Neural cell (in vitro differentiated cells): ENCODE results near the gene DNAJC8. TPM values are rescaled to one million over a fixed set of nuclear protein-coding genes. Genes with fewer than 3 reads are reported as not detected.

ENCODE experiments used
- H2AFZ ChIP-seq: fragments of 200-600, 300-800 bp; sonication (generic), shearing (Covaris generic); 2 replicates; pipeline ENCODE4 v1.6.0; 2014; ENCODE audit warnings: low read depth, mild to moderate bottlenecking, antibody characterized with exemption, low read length, moderate library complexity
- H3F3A ChIP-seq: fragments of 200-600 bp; shearing (Covaris generic); 2 replicates; pipeline ENCODE4 v1.6.1; 2016; ENCODE audit warnings: mild to moderate bottlenecking, moderate library complexity, mixed read lengths, antibody characterized with exemption, low read length; ENCODE audit not compliant: insufficient read depth, poor library complexity, severe bottlenecking
- H3K27ac ChIP-seq: fragments of 200-600, 300-800 bp; sonication (generic), shearing (Covaris generic); 2 replicates; pipeline ENCODE4 v1.5.1; 2014; ENCODE audit warnings: mild to moderate bottlenecking, low read length, moderate library complexity
- H3K27me3 ChIP-seq: fragments of 300-800, 200-600 bp; sonication (generic), shearing (Covaris generic); 2 replicates; pipeline ENCODE4 v1.6.0; 2014; ENCODE audit warnings: mild to moderate bottlenecking, low read depth, low read length, moderate library complexity; ENCODE audit not compliant: insufficient read depth
- H3K36me3 ChIP-seq: fragments of 300-800, 200-600 bp; sonication (generic), shearing (Covaris generic); 2 replicates; pipeline ENCODE4 v1.5.1; 2014; ENCODE audit warnings: mild to moderate bottlenecking, antibody characterized with exemption, low read length, moderate library complexity; ENCODE audit not compliant: insufficient read depth
- H3K4me2 ChIP-seq: fragments of 300-800, 200-600 bp; sonication (generic), shearing (Covaris generic); 2 replicates; pipeline ENCODE4 v1.6.0; 2014; ENCODE audit warnings: mild to moderate bottlenecking, low read length
- H3K4me3 ChIP-seq: fragments of 300-800, 200-600 bp; sonication (generic), shearing (Covaris generic); 2 replicates; pipeline ENCODE4 v1.5.1; 2014; ENCODE audit warnings: mild to moderate bottlenecking, low read length, moderate library complexity
- H3K79me2 ChIP-seq: fragments of 200-600 bp; shearing (Covaris generic); replicated peaks from 2 replicates; pipeline ENCODE4 v1.6.0; 2014; ENCODE audit warnings: mild to moderate bottlenecking, low read length, moderate library complexity; ENCODE audit not compliant: insufficient read depth
- H3K9ac ChIP-seq: fragments of 300-800, 200-600 bp; sonication (generic), shearing (Covaris generic); 2 replicates; pipeline ENCODE4 v1.6.1; 2016; ENCODE audit warnings: mild to moderate bottlenecking, low read length, mixed read lengths
- H3K9me2 ChIP-seq: fragments of 200-600 bp; shearing (Covaris generic); 2 replicates; pipeline ENCODE4 v1.6.1; 2016; ENCODE audit warnings: mild to moderate bottlenecking, low read length, mixed read lengths; ENCODE audit not compliant: insufficient read depth
- H3K9me3 ChIP-seq: fragments of 200-600, 300-800 bp; sonication (generic), shearing (Covaris generic); 2 replicates; pipeline ENCODE4 v1.6.1; 2016; ENCODE audit warnings: mild to moderate bottlenecking, mixed run types, low read length, moderate library complexity, mixed read lengths
- H4K20me1 ChIP-seq: fragments of 200-600 bp; shearing (Covaris generic); 2 replicates; pipeline ENCODE4 v1.6.1; 2016; ENCODE audit warnings: mild to moderate bottlenecking, mixed run types; ENCODE audit not compliant: insufficient read depth
- CTCF ChIP-seq: fragments of 450-650 bp; IDR thresholded peaks from 2 replicates; pipeline ENCODE4 v1.5.1; 2014; ENCODE audit warnings: antibody characterized with exemption, mild to moderate bottlenecking, moderate library complexity; ENCODE audit not compliant: poor library complexity, severe bottlenecking
- EP300 ChIP-seq: fragments of 450-650 bp; conservative IDR thresholded peaks from 2 replicates; pipeline ENCODE4 v1.6.1; 2014; ENCODE audit warnings: antibody characterized with exemption, mild to moderate bottlenecking, moderate library complexity; ENCODE audit not compliant: poor library complexity, severe bottlenecking
- EZH2 ChIP-seq: fragments of 200-600, 300-800 bp; shearing (Covaris generic), sonication (generic); IDR thresholded peaks from 2 replicates; pipeline ENCODE4 v1.6.1; 2014; ENCODE audit warnings: antibody characterized with exemption, low read length, borderline replicate concordance, mild to moderate bottlenecking; ENCODE audit not compliant: insufficient read depth, poor library complexity, severe bottlenecking
- MXI1 ChIP-seq: fragments of 450-650 bp; conservative IDR thresholded peaks from 2 replicates; pipeline ENCODE4 v1.6.1; 2014; ENCODE audit warnings: antibody characterized with exemption, mild to moderate bottlenecking; ENCODE audit not compliant: poor library complexity, severe bottlenecking
- POLR2AphosphoS5 ChIP-seq: IDR thresholded peaks from 2 replicates; pipeline ENCODE4 v1.6.1; 2012
- RAD21 ChIP-seq: fragments of 450-650 bp; conservative IDR thresholded peaks from 2 replicates; pipeline ENCODE4 v1.6.1; 2014; ENCODE audit warnings: antibody characterized with exemption, mild to moderate bottlenecking, moderate library complexity
- REST ChIP-seq: IDR thresholded peaks from 2 replicates; pipeline ENCODE4 v1.6.1; 2012; ENCODE audit warnings: borderline replicate concordance
- SMC3 ChIP-seq: fragments of 450-650 bp; conservative IDR thresholded peaks from 2 replicates; pipeline ENCODE4 v1.6.1; 2014; ENCODE audit warnings: antibody characterized with exemption, mild to moderate bottlenecking, moderate library complexity; ENCODE audit not compliant: poor library complexity
- TAF1 ChIP-seq: IDR thresholded peaks from 2 replicates; pipeline ENCODE4 v1.6.1; 2012; ENCODE audit warnings: low read depth
- polyA plus RNA-seq: library from polyadenylated mRNA; depleted of rRNA; stranded (reverse); fragments of >200 nt; gene quantifications from 2 replicates; pipeline ENCODE4 v1.2.3, GENCODE V29; 2014

DNAJC8 gene
- polyA plus RNA-seq, 1 donor from 2014 or later: 184 TPM

- no peak overlapping the region for H3K4me3 ChIP-seq
- H3K79me2 ChIP-seq: no peaks in the 10 kb centered on the region
- H3K4me2 ChIP-seq: no peak overlapping the region
- H3K9me3 ChIP-seq: no peaks in the 10 kb centered on the region
- no peaks in the 10 kb centered on the region for H3K27me3 ChIP-seq
- no peak overlapping the region for H3K27ac ChIP-seq
- no peaks in the 10 kb centered on the region for H4K20me1 ChIP-seq
- H3K9me2 ChIP-seq: no peaks in the 10 kb centered on the region
- no peaks in the 10 kb centered on the region for H3F3A ChIP-seq
- TF ChIP-seq EP300: no peak
- no peak overlapping the region for H3K9ac ChIP-seq
- H3K36me3 ChIP-seq: no peaks in the 10 kb centered on the region
- H2AFZ ChIP-seq: no peak overlapping the region
These were observed 53.9 kb downstream of the DNAJC8 start for GRCh38 chr1:28178690-28179485.

DNA sequence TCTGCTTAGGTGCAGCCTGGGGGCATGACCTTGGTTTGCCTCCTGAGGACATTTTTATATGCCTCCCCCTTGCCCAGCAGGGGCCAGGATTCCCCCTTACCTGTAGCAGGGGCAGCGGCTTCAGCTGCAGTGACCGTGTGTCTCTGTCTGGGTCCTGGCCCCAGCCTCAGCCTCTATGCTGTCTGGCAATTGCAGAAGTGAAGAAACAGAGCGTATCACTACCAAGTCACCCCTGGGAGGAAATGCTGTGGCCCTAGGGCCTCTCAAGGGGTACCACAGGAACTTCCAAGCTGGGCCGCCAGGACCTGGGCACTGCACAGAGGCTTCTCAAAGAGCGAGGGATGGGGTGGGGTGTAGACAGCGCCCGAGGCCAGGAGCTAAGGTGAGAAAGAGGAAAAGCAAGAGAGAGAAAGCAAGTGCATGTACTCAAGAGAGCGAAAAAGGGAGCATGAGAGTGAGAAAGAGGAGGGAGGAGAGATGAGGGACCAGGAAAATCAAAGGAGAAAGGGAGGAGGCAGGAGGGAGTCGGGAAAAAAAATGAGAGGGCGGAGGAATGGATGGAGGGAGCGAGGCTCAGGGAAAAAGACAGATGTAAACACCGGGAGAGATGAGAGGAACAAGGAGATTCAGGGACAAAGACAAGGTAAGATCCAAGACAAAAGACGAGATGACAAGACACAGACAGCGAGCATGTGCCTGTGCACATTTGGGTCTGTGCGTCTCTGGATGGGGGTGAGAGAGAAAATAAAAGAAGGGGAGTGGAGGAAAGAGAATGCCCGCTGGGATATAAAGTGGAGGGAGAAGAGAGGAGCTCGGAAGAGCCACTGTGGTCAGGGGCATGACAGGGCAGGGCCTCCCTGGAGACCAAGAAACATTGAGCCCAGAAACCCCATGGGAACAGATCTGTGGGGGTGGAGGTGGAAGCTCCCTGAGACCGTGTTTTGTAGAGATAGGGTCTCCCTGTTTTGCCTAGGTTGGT is 56.0 kb downstream of the DNAJC8 start, which contains the start of gene PTAFR:
Gene PTAFR (minus strand): TSS at position 199 of the 979 bp plus-strand sequence. CDS start 25,669 bp downstream, outside the sequence.
- Histone ChIP-seq H3K27ac (no peak within 1 kb of the TSS), H3K4me2 (no peak within 1 kb of the TSS), H3F3A (no peaks in the 10 kb centered on the region), H3K4me3 (no peak within 1 kb of the TSS), H3K9me2 (no peaks in the 10 kb centered on the region), H3K27me3 (no peaks in the 10 kb centered on the region), H3K36me3 (no peaks in the 10 kb centered on the region), H4K20me1 (no peaks in the 10 kb centered on the region), H2AFZ (peak within 1 kb of the TSS; percentile 14), H3K9ac (no peak within 1 kb of the TSS), H3K9me3 (no peaks in the 10 kb centered on the region), H3K79me2 (no peaks in the 10 kb centered on the region)
- TF ChIP-seq EZH2 (no peak), SMC3 (no peak), POLR2AphosphoS5 (no peak), RAD21 (no peak), REST (no peak), MXI1 (no peak), CTCF (no peak), TAF1 (no peak), EP300 (no peak)
